Glomerular endothelial cell (primary cell): Measurements from ENCODE around the gene ALDH1L1. TPM values are rescaled to one million over a fixed set of nuclear protein-coding genes. Genes with fewer than 3 reads are reported as not detected.

Source experiments
- DNase-seq: peaks from one replicate; pipeline ENCODE4 v3.0.0-alpha.2; 2011; ENCODE audit warnings: low read depth, low spot score; ENCODE audit errors: extremely low read depth
- total RNA-seq: library from RNA; depleted of rRNA; stranded (reverse); fragments of >200 nt; gene quantifications from 2 replicates; pipeline ENCODE4 v1.2.3, GENCODE V29; 2015

Gene ALDH1L1
- total RNA-seq, 1 donor from 2014 or later = not detected

DNA sequence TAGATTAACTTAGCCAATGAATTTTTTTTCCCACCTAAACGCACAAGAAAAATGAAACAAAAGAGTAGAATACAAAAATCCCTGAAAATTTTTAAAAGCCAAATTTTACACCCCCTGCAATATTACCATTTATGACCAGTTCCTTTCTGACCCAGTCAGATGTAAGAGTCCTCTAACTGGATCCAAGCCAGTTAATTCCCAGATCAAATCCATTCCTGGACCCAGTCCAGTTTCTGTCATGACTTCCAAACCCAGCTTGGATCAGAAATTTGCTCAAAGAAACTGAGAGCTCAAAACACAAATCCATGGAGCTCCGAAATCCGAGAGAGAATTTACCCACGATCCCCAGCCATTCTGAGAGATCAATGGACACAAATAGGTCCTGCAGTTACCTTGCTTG lies 17.0 kb upstream of the ALDH1L1 start:
- no peak for DNase-seq

DNA sequence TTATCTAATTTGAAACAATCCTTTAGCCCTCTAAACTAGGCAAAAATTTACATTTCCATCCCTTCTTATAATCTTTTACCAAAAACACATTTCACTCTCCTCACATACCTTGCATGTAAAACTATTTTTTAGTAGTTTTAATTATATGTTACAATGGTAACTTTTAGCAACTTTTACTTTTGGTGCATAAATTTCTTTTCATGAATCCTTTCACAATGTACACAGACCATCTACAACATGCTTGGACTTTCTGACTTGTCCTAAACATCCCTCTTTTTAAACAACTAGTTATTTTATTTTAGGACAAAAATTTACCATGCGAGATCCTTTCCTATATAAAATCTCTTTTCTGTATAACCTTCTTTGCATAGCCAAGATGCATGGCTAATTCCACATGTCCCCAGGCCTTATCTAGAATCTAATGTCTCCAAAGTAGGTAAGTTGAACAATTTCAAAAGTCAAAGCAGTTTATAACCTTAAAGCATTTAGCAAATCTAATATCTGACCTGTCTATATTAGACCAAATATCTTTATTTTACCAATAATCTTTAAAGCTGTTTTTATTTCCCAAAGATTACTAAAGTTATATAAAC lies 14.4 kb upstream of the ALDH1L1 start:
- no peak for DNase-seq

DNA sequence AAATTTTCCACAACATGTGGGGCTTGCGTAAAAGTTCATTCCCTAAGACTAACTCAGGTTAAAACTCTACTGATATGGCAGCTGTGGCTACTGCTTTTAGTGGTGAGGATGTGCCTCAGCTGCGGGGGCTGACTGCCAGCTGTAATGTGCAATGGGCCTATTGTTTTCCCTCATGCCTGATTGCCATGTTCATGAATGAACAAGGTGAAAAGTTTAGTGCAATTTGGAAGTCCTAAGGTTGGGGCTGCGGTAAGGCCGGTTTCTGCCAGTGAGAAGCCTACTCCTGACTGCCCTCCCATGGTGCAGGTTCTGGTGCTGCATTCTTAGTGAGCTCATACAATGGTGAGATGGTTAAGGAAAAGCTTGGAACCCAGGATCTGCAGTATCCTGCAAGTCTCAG lies 10.9 kb upstream of the ALDH1L1 start:
- DNase-seq = no peak

DNA sequence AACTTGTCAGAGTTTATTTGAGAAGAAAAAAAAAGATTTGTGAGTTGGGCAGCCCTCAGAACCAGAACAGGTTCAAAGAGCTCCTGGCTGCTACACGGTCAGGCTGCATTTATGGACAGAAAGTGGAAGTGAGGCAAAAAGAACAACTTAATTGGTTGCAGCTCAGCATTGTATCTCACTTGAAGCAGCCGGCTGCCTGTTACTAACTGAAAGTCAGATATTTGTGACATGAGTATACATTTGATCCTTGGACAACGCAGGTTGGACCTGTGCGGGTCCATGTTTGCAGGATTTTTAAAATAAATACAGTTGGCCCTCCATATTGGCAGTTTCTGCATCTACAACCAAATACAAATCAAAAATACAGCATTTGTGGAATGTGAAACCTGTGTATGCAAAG lies 7.5 kb upstream of the ALDH1L1 start:
- DNase-seq = no peak

DNA sequence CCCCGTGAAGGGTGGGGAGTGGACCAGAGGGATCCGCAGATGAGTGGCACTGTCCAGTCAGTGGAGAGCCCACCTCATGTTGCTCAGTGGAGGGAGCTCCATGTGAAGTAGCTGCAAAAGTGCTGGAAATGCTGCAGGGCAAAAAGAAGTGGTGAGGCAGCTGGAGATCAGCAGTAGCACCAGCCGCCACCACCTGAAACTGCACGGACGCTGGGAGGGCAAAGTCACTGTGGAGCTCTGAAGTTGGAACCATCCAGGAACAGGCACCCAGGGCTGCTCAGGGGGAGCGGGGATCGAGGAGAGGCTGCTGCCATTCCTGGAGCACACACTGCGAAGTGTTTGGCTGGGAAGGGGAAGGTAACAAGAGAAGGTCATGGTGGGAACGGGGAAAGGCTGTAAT lies 6.4 kb upstream of the ALDH1L1 start:
- no peak for DNase-seq

DNA sequence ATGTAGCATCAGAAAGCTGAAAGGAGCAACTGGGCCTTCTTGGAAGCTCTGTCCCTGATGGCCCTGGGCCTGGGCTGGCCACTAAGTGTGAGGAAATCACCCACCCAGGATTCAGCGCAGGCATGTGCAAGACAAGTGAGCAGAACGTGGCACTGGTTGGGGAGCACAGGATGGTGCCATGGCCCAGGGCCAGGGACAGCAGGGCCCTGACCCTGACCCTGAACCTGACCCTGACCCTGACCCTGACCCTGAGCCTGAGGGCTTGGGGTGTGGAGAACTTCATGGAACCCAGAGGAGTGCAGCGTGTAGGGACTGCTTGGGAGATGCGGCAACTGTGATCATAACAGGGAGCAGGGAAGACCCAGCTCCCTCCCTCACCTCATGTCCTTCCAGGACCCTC lies 5.9 kb upstream of the ALDH1L1 start:
- no peak for DNase-seq

DNA sequence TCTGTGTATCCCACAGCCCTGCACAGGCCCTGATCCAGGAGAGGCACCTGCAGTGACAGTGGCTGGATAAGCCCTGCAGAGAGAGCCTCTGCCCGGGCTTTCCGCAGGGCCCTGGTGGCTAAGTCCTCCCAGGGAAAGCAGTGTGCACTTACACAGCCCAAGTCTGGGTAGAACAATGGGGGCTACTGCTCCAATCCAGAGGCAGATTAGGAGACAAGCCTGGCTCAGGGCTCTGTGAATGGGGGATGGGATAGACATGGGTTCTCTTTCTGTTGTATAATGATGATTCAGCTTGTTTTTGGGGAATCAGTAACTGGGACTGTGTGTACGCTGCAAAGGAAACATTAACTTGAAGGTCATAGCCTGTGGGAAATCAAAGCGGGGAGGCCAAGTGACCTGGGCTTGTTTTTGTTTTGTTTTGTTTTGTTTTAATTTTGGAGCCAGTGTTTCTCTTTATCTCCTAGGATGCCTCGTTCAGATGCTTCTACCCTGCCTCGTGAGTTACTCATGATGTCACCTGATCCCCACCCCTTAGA lies 4.1 kb upstream of the ALDH1L1 start:
- no peak for DNase-seq

DNA sequence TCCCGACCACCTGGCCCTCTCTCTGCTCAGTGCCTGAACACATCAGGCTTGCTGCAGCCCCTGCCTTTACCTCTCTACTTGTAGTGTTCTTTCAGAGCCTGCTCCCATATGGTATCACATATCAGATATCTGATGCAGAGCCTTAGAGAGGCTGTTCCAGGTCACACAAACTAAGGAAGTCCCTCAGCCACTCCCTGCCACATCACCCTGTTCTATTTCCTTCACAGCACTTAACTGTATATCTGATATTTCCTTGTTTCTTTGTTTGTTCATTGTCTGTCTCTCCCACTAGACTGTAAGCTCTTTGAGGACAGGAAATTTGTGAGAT lies 976 bp upstream of the ALDH1L1 start:
- DNase-seq = no peak

DNA sequence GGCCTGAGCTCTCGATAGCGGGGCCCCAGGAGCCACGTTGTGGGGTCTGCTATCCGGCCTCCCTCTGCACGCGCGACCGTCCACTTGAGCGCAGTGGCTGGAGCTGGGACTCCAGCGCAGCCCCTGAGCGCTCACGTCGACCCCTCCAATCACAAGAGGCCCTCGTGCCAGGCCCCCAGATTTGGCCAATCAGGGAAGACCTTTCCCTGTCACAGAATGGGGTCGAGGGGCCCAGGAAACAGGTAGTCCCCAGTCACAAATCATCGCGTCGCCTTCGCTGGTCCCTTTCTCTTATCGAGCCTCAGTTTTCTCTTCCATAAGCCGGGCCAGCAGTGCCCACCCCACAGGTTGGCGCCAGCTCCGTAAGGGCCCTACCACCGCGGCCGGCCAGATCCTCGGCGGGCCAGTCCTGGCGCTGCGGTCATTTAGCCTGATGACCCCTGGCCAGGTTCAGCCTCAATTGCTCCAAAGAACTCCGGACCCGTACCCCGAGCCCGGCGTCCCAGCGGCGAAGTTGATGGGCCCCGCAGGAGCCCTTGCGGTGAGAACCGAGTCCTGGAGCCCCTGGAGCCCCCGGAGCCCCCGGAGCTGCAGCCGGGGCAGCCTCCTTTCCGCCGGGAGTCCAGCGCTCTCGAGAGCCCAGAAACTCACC lies 435 bp downstream of the ALDH1L1 start:
- no peak for DNase-seq

DNA sequence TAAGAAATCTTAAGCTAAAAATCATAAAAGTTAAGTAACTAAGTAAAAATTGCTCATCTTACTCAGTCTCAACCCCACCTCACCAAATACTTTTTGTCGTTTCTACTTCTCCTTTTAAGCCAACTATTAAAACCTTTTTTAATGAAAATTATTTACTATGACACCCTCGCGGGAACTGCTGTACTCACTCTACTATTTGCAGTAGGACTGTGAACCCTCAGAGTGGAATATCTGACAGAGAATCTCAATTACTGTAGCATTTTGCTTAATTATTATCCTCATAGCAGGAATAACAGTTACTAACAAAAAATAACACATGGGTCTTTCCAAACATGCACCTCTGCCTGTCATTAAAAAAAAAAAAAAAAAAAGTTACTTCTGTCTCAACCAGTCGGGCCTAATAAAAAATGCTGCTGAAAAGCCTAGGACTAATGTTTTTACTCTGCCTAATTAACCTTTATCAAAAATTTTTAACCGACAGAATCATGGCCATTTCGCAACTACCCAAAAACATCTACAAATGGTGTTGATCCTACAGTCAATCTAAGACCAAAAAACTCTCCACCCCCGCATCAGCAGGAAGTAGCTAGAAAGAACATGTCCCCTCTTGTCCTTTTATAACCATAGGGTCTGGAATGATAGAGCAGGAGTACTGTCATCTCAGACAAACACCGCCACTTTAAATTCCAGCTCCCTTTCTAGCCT lies 10.2 kb downstream of the ALDH1L1 start:
- no peak for DNase-seq

DNA sequence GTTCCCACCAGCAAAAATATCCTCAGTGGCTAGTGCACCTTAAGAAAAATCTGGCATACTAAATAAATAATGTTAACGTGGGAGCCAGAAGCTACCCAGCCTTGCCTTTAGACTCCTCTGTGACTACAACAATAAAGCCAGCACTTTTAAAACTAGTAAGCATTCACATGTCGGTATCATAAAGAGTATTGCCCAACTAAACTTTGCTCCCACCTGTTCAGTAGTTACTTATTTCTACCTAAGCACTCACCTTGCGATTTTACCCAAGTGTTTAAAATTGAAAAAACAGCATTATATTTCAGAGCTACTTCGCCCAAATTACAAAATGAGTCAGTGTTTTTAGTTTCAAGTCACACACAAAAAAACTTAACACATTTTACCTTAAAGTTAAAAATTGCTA lies 12.8 kb downstream of the ALDH1L1 start:
- DNase-seq = no peak

DNA sequence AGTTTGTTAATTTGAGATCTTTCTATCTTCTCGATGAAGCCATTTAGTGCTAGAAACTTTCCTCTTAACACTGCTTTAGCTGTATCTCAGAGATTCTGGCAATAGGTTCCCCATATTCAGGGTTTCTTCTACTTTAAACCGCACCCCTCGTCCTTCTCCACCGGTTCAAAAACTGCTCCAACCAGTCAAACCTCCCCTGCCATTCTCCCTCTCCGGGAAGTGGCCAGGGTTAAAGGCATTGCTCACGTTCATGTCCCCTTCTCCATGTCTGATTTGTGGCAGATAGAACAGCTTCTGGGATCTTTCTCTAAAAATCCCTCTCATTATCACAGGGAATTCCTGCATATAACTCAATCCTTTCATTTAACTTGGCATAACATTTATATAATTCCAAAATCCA lies 14.4 kb downstream of the ALDH1L1 start:
- no peak for DNase-seq

DNA sequence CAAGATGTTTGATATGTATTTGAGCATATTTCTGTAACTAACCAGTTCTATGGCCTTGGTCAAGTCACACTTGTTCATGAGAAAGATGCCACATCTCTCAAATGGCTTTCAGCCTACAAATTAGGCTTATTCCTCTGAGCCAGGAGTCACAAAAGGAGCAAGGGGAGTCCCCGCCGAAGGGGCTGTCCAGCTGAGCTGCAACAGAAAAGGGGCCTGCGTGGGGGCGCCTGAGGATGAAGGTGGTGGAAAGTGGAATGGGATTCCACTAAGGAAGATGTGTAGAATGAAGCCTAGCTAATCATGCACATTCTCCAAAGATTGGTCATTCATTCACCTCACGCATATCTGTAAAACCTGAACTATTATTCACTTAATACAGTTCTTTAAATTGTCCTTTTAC lies 19.1 kb downstream of the ALDH1L1 start:
- no peak for DNase-seq

DNA sequence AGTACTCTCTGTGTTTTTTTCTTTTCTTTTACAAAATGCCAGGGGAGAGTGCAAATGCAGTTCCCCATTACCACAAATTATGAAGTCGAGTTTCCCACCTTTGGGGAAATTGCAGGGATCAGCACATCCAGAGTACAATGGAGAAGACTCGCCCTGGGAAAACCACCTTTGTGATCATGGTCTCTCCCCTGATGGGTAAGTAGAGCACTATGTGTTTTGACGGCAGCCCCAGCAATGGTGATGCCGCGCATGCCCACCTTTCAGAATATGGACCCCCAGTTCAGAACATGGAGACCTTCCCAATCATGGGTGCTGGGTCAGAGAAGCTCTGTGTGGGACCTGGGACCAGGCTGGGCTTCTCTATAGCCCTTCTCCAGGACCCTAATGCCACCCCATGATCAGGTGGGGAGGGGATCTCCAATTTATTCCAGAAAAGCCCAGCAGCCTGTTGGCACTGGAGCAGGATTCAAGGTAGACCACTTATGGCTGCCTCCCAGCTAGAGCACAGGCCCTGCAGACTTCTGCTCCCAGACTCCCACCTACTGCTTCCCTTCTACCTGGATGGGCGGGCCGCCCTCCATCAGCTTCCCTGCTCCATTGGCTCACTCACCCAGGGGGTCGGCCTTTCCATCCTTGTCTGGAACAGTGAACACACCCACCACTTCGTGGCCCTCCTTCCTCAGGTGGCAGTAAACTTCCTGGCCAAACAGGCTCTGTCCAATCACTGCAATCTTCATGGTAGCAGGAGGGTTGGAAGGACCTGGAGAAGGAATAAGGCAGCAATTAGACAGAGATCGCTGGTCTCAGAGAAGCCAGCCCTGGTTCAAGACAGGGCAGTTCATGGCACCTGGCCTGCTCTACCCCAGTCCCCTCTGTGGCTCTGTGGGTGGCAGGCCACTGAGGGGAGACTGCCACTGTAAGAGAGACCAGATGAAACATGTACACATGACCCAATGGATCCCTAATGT lies 19.9 kb downstream of the ALDH1L1 start:
- no peak for DNase-seq

DNA sequence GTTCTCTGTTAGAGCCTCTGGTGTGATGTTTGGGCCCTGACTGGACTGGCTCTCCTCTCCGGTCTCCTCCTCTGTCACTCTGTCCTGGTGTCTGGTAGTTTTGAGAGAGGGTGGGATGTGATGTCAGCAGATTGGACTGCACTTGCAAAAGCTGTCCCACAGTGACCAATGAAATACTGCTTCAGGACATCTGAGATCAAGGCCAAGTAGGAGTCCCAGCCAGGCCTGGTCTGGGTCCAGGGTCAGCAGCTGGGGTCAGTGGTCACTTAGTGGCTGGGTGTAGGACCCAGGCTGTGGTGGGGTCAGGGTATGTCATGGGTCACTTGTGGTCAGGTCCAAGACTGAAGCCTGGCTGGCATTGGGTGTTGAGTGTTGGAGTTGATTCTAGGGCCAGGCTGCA lies 20.9 kb downstream of the ALDH1L1 start:
- DNase-seq = no peak

DNA sequence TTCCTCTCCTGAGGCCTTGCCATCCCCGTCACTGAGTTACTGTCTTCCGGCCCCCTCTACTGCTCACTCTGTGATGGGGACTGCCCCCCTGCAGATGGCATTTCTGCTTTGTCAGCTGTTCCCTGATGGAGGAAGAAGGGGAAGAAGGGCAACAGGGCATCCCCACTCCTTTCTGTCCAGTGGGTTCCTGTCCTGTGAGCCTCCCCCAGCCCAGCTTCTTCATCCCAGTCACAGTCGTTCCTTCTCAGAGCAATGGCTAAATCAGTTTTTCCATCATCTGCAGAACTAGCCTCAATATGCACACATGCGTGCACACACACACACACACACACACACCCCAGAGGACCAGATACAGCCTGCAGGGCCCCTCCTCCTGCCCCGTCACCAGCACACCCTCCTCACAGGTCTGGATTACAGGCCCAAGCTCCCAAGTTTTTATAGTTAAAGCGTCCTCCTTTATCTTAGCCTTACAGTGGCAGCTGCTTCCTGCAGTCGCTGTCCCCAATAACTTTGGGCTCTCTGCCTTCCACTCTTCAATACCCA lies 21.4 kb downstream of the ALDH1L1 start:
- no peak for DNase-seq

DNA sequence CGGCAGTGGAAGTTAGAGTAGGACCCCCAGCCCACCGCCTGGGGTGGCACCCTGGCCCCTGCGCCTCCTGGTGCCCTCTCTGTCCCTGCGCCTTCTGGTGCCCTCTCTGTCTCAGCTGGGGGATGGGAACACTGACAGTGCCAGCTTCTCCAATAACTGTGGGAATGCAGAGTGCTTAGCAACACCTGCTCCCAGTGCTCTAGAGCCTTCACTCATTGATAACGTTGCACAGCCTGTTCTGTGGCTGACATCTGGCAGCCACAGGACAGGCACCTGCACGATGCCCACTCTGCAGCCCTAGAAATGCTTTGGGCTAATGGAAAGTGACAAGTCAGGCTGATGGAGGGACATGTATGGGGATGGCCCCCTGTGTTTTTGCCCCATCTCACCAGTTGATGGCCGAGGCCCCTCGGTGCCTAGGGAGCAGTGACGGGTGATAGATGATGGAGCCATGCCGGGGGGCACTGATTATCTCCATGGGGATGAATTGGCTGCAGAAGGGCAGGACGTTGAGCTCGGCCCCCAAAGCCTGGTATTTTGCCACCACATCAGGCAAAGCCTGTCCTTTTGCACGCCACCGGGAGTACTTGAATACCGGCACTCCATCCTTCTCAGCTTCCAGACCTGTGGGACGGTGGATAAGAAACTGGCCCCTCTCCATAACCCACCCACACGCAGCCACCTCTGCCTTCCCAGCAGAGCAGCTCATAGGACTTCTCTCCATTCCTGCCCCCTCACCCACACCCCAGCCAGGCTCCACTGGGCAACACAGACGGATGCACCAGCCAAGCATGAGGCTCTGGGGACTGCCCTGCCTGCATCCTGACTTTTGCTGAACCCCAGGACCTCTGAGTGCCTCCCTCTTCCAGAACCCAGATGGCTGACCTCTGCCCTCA lies 22.1 kb downstream of the ALDH1L1 start:
- DNase-seq = no peak

DNA sequence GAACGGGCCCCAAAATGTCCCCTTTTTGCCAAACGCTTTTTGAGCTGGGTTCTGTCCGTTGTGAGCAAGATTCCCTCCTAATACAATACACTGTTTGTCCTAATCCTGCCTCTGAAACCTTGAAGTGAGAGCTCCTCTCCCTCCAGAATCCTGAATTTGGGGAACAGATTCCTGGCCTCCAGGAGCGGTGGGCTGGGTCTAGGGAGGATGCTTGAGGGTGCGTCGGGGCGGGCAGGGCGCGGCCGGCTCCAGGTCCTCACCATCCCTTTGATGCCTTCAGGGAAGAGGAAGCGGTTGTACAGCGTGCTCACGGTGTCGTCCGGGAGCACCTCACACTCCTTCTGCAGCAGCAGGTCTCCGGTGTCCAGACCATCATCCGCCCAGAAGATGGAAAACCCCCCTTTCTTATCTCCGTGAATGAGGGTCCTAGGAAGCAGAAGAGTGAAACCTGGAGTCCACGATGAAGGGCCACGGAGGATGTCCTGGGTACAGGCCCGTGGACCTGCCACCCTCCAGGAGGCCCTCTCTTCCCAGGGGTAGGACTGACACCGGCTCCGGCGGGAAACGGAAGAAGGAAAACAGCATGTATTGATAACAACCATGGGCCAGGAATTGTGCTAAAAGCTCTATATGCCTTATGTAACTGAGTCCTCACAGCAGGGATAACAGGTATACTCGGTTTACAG lies 23.2 kb downstream of the ALDH1L1 start:
- DNase-seq = no peak

DNA sequence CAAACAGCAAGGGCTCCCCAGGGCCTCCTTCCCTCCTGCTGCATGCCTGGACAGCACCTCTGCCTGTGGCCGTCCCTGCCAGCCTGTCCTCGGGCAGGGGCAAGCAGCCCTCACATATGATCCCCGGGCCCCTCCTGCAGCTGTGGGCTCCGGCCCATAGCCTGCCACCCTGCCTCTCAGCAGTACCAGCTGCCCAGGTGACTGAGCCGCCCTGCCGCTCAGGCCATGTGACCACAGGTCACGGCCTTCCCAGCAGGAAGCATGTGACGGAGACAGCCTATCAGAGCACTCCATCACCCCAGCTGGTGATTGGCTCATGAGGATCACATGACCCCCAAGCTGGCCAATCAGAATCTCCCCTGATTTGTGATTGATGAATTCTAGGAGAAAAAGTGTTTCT lies 23.9 kb downstream of the ALDH1L1 start:
- no peak for DNase-seq
